Measurements from ENCODE around the gene ZNF385B. TPM values are rescaled to one million over a fixed set of nuclear protein-coding genes. Genes with fewer than 3 reads are reported as not detected.

The ZNF385B gene
- total RNA-seq, 1 donor from 2014 or later: not detected

DNA sequence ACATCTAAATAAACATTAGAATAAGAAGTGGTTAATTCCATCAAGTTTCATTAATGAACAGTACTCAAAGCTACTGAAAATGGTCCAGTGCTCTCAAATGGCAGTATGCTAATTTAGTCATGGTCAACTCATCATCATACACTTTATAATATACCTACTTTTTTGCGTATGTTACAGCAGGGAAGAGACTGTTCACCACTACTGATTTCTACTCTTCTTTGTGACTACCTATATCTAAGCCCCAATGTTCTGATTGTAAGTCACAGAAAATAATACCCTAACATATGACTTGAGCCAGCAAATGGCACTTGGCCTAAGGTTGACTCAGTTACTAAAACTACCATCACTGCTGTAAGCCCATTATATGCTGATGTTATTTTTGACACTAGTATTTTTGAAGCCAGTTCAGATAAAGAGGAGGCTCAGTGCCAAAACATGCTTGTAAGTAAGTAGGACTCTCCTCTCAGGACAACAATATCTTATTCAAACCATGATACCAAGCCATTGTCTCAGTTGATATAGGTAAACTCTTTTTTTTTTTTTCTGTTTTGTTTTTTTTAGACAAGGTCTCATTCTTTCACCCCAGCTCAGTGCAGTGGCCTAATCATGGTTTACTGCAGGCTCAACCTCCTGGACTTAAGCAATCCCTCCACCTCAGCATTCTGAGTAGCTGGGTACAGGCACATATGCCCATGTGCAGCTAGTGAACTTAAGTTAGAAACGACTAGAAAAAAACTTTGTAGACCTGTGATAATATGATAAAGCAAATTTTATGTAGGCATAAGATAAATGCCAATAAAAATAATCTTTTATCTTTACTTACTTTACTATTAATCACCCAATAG is 266.9 kb downstream of the ZNF385B start:
- no peak for DNase-seq (ENCODE audit: extremely low read depth, low read depth, low spot score)

DNA sequence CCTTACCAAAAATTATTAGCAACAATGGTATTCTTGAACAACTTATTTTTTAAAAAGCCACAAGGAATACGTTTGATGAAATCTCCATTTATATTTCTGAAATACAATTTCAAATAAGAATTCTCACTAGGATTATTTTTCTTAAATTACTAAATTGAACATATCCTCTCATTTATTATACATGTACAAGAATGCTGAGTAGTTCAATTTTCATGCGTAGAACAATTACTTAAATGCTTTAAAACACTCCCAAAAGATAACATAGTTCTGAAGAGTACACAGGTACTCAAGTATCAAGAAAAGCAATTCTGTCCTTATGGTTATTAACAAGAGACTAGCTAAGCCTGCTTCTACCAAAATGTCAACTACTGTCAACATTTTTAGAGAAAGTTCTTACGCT is 268.1 kb downstream of the ZNF385B start:
- no peak for DNase-seq (ENCODE audit: extremely low read depth, low read depth, low spot score)

- no peak for DNase-seq (ENCODE audit: extremely low read depth, low read depth, low spot score)
Observed at GRCh38 chr2:179592167-179592936, 269.1 kb downstream of the ZNF385B start.

DNA sequence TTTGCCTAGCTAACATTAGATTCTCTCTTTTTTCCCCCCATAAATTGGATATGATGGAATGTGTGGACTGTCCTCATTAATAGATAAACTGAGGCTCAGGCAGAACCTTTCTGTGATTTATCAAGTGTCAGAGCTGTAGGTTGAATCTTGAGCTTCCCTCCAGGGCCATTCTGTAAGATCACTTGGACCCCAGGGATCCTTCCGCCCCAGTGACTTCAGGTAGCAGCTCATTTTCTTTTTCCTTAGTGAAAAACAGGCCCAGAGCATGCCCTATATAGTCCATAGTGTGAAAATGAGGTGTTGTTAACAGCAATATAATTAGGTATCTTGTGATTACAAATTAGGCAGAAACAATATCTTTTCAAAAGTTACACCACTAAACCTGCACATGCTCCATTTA is 269.7 kb downstream of the ZNF385B start:
- no peak for DNase-seq (ENCODE audit: extremely low read depth, low read depth, low spot score)

GRCh38 chr2:179588486-179589145 is 272.8 kb downstream of the ZNF385B start:
- DNase-seq (ENCODE audit: extremely low read depth, low read depth, low spot score): no peak

DNA sequence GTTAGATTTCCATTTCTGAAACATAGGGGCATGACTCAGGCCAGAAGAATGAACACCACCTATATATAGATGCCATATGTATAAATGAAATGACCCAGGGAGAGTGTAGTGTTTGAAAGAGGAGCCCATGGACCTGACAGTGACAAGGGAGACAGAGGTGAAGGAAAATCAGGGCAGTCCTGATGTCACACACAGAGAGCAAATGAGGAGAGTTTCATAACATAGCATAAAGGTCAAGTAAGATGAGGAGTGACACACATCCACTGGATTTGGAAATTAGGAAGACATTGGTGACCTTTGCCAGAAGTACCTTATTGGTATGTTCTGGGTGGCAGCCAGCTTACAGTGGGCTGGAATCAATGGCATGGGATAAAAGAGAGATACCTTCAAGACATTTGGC is 276.7 kb downstream of the ZNF385B start:
- DNase-seq (ENCODE audit: extremely low read depth, low read depth, low spot score): no peak

DNA sequence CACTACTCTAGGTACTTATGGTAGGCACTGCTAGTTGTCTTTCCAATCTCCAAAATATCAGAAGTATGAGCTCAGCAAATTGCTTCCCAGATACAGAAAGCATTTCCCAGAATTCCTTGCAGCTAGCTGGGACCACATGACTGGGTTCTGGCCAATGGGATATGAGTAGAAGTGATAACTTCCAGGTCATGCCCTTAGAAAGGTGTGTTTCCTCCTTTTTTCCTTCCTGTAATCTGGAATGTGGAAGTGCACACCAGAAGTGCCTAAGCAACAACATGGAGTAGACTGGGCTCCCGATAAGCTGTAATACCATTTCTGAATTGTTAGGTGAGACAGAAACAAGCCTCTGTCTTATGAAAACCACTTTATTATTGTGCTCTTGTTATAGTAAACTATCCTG is 279.8 kb downstream of the ZNF385B start:
- no peak for DNase-seq (ENCODE audit: extremely low read depth, low read depth, low spot score)

DNA sequence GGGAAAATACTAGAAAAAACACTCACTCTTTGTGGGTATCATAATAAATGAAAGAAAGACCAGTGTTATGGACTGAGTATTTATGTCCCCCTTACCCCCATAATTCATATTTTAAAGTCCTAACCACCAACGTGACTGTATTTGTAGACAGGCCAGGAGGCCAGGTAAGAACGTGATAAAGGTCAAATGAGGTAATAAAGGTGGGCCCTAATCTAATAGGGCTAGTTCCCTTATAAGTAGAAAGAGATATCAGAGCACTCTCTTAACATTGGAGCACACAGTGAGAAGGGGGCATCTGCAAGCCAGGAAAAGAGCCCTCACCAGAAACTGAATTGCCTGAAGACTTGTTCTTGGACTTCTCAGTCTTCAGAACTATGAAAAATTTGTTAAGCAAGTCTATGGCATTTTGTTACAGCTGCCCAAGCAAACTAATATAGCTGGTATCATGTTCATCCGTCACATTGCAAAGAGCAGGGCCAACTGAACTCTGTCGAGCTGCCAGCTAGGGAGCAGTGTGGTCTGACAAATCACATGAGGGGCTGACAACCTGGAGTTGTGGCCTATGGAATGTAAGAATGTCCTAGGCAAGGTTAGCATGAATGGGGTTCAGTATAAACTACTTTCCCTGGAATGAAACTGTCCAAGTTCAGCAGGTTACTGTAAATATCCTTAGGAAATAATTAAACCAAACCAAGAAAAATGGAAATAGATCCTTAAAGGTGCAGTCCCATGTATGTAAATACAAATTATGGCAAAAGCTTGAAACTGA is 280.9 kb downstream of the ZNF385B start:
- no peak for DNase-seq (ENCODE audit: extremely low read depth, low read depth, low spot score)

DNA sequence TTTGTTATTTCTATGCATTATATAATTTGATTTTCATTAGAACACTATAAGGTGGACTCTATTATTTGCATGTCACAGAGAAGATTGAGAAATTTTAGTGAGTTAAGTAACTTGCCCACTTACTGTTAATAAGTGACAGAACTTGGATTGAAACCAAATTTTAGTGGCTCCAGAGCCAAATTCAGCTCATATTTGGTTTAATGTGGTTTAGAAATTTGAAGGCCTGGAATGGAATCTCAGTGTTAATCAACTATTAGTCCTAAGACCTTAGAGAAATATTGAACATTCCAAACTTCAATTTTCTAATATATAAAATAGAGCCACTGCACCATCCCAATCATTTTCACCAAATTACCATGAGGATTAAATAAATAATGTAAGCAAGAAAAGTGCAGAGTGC is 281.6 kb downstream of the ZNF385B start:
- no peak for DNase-seq (ENCODE audit: extremely low read depth, low read depth, low spot score)

DNA sequence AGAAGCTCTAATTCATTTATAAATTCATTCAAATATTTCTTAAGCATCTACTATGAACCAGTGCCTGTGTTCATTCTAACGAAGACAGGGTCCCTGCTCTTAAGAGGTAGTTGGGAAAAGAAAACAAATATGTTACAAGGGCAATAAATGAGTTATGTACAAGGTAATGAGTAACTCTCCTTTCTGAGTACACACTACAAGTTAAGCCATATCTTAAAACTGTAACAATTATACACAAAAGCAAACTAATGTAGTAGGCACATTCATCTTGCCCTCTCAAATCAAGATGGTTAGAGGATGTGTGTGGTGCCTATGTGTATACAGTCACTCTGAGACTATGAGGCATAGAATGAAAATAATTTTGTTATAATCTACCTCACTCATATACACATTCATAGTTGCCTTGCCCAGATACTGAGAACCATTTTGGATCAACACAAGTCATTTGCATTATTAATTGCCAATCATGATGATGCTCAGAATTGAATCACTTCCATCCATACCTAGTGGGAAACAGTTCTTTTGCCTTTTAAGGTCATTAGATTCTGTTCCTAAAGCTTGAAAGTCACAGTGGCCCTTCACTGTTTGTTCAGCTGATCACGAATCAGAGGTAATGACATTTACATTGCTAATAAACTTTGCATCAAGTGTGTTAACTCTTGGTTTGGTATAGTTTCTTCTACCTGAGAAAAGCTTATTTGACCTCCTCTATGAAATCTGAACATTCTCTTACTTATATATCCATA is 283.1 kb downstream of the ZNF385B start:
- no peak for DNase-seq (ENCODE audit: extremely low read depth, low read depth, low spot score)

- no peak for DNase-seq (ENCODE audit: extremely low read depth, low read depth, low spot score)
Observed at GRCh38 chr2:179574061-179574519, 287.3 kb downstream of the ZNF385B start.

GRCh38 chr2:179572544-179572943 is 288.9 kb downstream of the ZNF385B start:
- no peak for DNase-seq (ENCODE audit: extremely low read depth, low read depth, low spot score)

DNA sequence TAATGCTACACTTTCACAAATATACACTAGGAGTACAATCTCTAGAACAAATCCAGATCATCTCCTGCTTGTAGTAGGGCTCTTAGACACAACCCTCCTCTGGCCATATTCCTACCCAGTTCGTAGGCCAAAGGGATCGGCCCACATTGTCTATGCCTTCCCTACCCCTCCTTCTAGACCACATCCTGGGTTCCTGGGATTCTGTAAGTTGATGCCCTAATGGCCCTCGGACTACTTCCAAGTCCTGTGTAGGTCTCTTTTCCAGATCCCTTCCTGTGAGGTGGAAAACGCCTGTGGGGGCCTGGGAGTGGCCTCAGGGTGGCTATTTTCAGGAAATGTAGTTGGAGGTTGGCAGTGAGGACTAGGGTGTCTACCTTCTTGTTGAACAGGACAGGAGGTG is 289.7 kb downstream of the ZNF385B start:
- DNase-seq (ENCODE audit: extremely low read depth, low read depth, low spot score): no peak

- DNase-seq (ENCODE audit: extremely low read depth, low read depth, low spot score): no peak
Observed at GRCh38 chr2:179571252-179571651, 290.2 kb downstream of the ZNF385B start.

GRCh38 chr2:179569831-179570233 is 291.6 kb downstream of the ZNF385B start:
- DNase-seq (ENCODE audit: extremely low read depth, low read depth, low spot score): no peak

- DNase-seq (ENCODE audit: extremely low read depth, low read depth, low spot score): no peak
Observed at GRCh38 chr2:179565807-179566206, 295.6 kb downstream of the ZNF385B start.

DNA sequence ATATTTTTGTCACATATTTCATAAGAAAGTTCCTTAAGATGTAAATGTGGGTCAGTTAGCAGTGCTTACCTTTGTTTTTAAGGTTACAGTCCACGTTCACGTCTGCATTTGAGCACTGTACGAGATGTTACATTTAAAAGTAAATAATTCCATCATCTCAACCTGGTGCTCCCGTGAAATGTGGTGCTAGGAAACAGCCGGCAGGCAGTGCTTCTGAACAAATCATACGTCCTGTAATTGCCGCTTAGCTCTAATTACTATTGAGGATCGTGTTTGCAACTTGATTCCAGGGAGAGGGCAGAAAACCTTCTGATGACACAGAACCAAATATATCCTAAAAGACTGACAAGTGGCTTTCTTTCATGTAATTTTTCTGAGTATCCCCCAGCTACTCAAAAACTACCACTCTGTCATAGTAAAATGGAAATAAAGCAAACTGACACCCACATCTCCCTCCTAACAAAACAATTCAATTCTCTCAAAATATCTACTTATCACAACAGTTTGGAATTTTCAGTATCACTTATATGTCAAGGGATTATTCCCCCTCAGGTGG is 299.0 kb downstream of the ZNF385B start:
- no peak for DNase-seq (ENCODE audit: extremely low read depth, low read depth, low spot score)

DNA sequence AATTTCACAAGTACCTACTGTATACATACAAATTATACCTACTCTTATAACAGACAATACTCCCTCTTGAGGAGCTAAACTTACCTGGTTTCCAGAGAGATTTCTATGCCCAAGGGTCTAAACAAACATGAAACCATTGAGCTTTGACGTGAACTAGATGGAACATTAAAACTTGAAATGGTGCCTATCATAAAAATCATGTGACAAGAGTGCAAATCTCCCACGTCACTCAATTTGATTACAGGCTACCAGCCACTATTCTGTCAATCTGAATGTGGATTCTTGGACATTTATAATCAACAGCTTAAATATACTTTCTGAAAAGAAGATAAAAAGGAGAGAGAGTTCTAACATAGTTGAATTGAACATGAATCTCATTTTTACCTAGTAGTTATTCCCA is 299.7 kb downstream of the ZNF385B start:
- DNase-seq (ENCODE audit: extremely low read depth, low read depth, low spot score): no peak

- DNase-seq (ENCODE audit: extremely low read depth, low read depth, low spot score): no peak
Observed at GRCh38 chr2:179560257-179560735, 301.1 kb downstream of the ZNF385B start.

Data from glomerular endothelial cell (primary cell).